Endothelial cell of umbilical vein (primary cell): ENCODE results near the gene AMPD1. TPM values are rescaled to one million over a fixed set of nuclear protein-coding genes. Genes with fewer than 3 reads are reported as not detected.

Experiments
- BruUV-seq: library from RNA; stranded (reverse); fragments of 400-500 nt; replicated peaks from 2 replicates; lab custom pipeline; 2021; lab: Mats Ljungman, UMichigan
- CTCF ChIA-PET: fragments of 300-600, 350-600 bp; sonication (Branson Sonifier 250); formaldehyde crosslinking; loops from one replicate; lab custom pipeline; 2021; ENCODE audit warnings: antibody characterized with exemption, inconsistent platforms; lab: Charles Lee
- POLR2A ChIA-PET: fragments of 300-600, 350-600 bp; sonication (Branson Sonifier 250); formaldehyde crosslinking; loops from one replicate; lab custom pipeline; 2021; ENCODE audit warnings: antibody characterized with exemption, inconsistent platforms; lab: Charles Lee
- DNase-seq: peaks from one replicate; pipeline ENCODE4 v3.0.0-alpha.2; 2011; ENCODE audit warnings: low read depth, low spot score
- FAIRE-seq: peaks from 2 replicates; lab custom pipeline; 2011; peaks lifted over from hg19 to GRCh38; lab: Jason Lieb, UNC
- H2AFZ ChIP-seq: 2 replicates; pipeline ENCODE4 v1.6.0; 2012; ENCODE audit warnings: low read depth, low read length, control low read depth, inconsistent platforms
- H3K27ac ChIP-seq: 2 replicates; pipeline ENCODE4 v1.5.1; 2011; ENCODE audit warnings: low read depth, mild to moderate bottlenecking, control low read depth, low read length, moderate library complexity; ENCODE audit not compliant: insufficient read depth
- H3K27me3 ChIP-seq, 2 experiments: 2 replicates each; pipeline versions ENCODE4 v1.6.0 to v1.6.1; 2011; ENCODE audit warnings: low read length in 2 of 2, mixed read lengths in 1 of 2; ENCODE audit not compliant: control insufficient read depth in 2 of 2, insufficient read depth in 2 of 2
- H3K36me3 ChIP-seq, 2 experiments: 2 replicates in 1 of 2; 3 replicates in 1 of 2; pipeline ENCODE4 v1.5.1; 2011; ENCODE audit warnings: low read length in 2 of 2, mild to moderate bottlenecking in 1 of 2, moderate library complexity in 1 of 2; ENCODE audit not compliant: control insufficient read depth in 2 of 2, insufficient read depth in 2 of 2; ENCODE audit errors: extremely low read depth in 1 of 2
- H3K4me1 ChIP-seq: 3 replicates; pipeline ENCODE4 v1.5.1; 2011; ENCODE audit warnings: mild to moderate bottlenecking, low read length; ENCODE audit not compliant: control insufficient read depth, insufficient read depth; ENCODE audit errors: extremely low read depth
- H3K4me2 ChIP-seq: 2 replicates; pipeline ENCODE4 v1.6.1; 2011; ENCODE audit warnings: low read length, control low read depth, mixed read lengths; ENCODE audit not compliant: insufficient read depth
- H3K4me3 ChIP-seq, 3 experiments: fragments of 200-600 bp in 1 of 3; sonication (generic), shearing (Covaris generic) in 1 of 3; replicated peaks in 1 of 3; 2 replicates each; pipeline ENCODE4 v1.5.1; 2011 to 2016; ENCODE audit warnings: control low read depth in 3 of 3, low read length in 3 of 3, mild to moderate bottlenecking in 2 of 3, inconsistent platforms in 1 of 3, low read depth in 1 of 3, moderate library complexity in 1 of 3; ENCODE audit not compliant: insufficient read depth in 1 of 3
- H3K79me2 ChIP-seq: 2 replicates; pipeline ENCODE4 v1.6.0; 2012; ENCODE audit warnings: low read length, inconsistent platforms; ENCODE audit not compliant: control insufficient read depth, insufficient read depth
- H3K9ac ChIP-seq: replicated peaks from 2 replicates; pipeline ENCODE3; 2011; ENCODE audit warnings: low read length, control low read depth; ENCODE audit not compliant: insufficient read depth; ENCODE audit errors: extremely low read depth
- H3K9me1 ChIP-seq: replicated peaks from 3 replicates; pipeline ENCODE4 v1.6.0; 2011; ENCODE audit warnings: mild to moderate bottlenecking, low read length; ENCODE audit not compliant: control insufficient read depth, insufficient read depth; ENCODE audit errors: extremely low read depth
- H3K9me3 ChIP-seq: replicated peaks from 2 replicates; pipeline ENCODE4 v1.5.1; 2012; ENCODE audit warnings: low read length, inconsistent platforms; ENCODE audit not compliant: control insufficient read depth, insufficient read depth
- H4K20me1 ChIP-seq: replicated peaks from 2 replicates; pipeline ENCODE3; 2011; ENCODE audit warnings: mild to moderate bottlenecking, low read length; ENCODE audit not compliant: control insufficient read depth, insufficient read depth; ENCODE audit errors: extremely low read depth
- CTCF ChIP-seq, 2 donors: IDR thresholded peaks; 1 replicate in 1 of 2; 2 replicates in 1 of 2; pipeline ENCODE4 v1.5.1; 2011; ENCODE audit warnings: low read length in 2 of 2, mild to moderate bottlenecking in 2 of 2, moderate library complexity in 2 of 2, control low read depth in 1 of 2, inconsistent platforms in 1 of 2, low read depth in 1 of 2; ENCODE audit not compliant: insufficient read depth in 1 of 2; ENCODE audit errors: extremely low read depth in 1 of 2
- EZH2 ChIP-seq: IDR thresholded peaks from 2 replicates; pipeline ENCODE4 v1.6.1; 2012; ENCODE audit warnings: borderline replicate concordance, low read depth, mild to moderate bottlenecking, moderate library complexity, low read length, inconsistent platforms; ENCODE audit not compliant: severe bottlenecking
- FOS ChIP-seq: IDR thresholded peaks from 2 replicates; pipeline ENCODE4 v1.6.1; 2011; ENCODE audit warnings: mild to moderate bottlenecking, low read length, moderate library complexity, borderline replicate concordance; ENCODE audit not compliant: insufficient read depth
- GATA2 ChIP-seq: IDR thresholded peaks from 2 replicates; pipeline ENCODE4 v1.7.0; 2011; ENCODE audit warnings: low read depth, mild to moderate bottlenecking, moderate library complexity, mixed read lengths, low read length; ENCODE audit not compliant: insufficient read length, insufficient read depth
- JUN ChIP-seq: IDR thresholded peaks from 2 replicates; pipeline ENCODE4 v1.6.1; 2011; ENCODE audit warnings: borderline replicate concordance, low read depth; ENCODE audit not compliant: insufficient read length, insufficient read depth
- MAX ChIP-seq: IDR thresholded peaks from 2 replicates; pipeline ENCODE4 v1.6.1; 2011; ENCODE audit not compliant: insufficient read depth, insufficient read length
- MYC ChIP-seq: IDR thresholded peaks from one replicate; pipeline ENCODE4 v1.6.1; 2011; ENCODE audit warnings: mild to moderate bottlenecking, low read depth, low read length
- POLR2A ChIP-seq: IDR thresholded peaks from 2 replicates; pipeline ENCODE4 v1.6.1; 2012; ENCODE audit warnings: low read depth, mild to moderate bottlenecking, control low read depth, low read length
- POLR2AphosphoS5 ChIP-seq: IDR thresholded peaks from 2 replicates; pipeline ENCODE4 v1.6.1; 2012; ENCODE audit warnings: low read depth, mild to moderate bottlenecking, control low read depth, low read length, moderate library complexity; ENCODE audit not compliant: insufficient read depth
- dilution Hi-C: fragments of 300-500 bp; cut with MboI; formaldehyde crosslinking; loops from one replicate; pipeline ENCODE4 v1.15.0; 2019; ENCODE audit warnings: low sequenced_read_pairs; ENCODE audit not compliant: extremely low pct_ligation_motif_present
- intact Hi-C: fragments of 100-400 bp; cut with micrococcal nuclease; formaldehyde crosslinking; loops from one replicate; pipeline ENCODE4 v1.10.0; 2022
- polyA plus RNA-seq, 4 experiments: library from polyadenylated mRNA; depleted of rRNA in 3 of 4; stranded (reverse) in 3 of 4; unstranded in 1 of 4; fragments of >200 nt; gene quantifications; 2 replicates each; pipeline versions ENCODE4 v1.2.1 to v1.2.3, GENCODE V29; 2011 to 2012; ENCODE audit warnings: missing spikeins in 1 of 4
- total RNA-seq: library from RNA; stranded (reverse); gene quantifications from 2 replicates; pipeline ENCODE4 v1.2.3, GENCODE V29; 2021

Gene AMPD1
- total and polyA plus RNA-seq, 2 donors (not counting 3 experiments of a cell fraction or from before 2014, with no cell fraction given): not detected

- Histone ChIP-seq H3K36me3 (no peaks in the 10 kb centered on the region), H3K9ac (no peak overlapping the region), H3K79me2 (no peaks in the 10 kb centered on the region), H3K4me2 (no peak overlapping the region), H3K4me1 (peaks cover 11% of the 10 kb centered on the region), H3K9me3 (no peaks in the 10 kb centered on the region), H3K27me3 (peaks cover 2 to 4% of the 10 kb centered on the region in 2 experiments), H3K27ac (no peak overlapping the region), H3K9me1 (no peaks in the 10 kb centered on the region), H2AFZ (no peak overlapping the region), H4K20me1 (no peaks in the 10 kb centered on the region), H3K4me3 (no peak overlapping the region)
- no peak for FAIRE-seq
- intact Hi-C loops: no loop called here
- dilution Hi-C loops: no loop called here
- POLR2A ChIA-PET: no interaction called here
- TF ChIP-seq POLR2A (no peak), MAX (no peak)
- CTCF ChIA-PET: interaction anchor here (1.3 kb wide), 1 partner anchor 28 kb away, joined by 3 read pairs; no protein-coding TSS in a partner anchor
- no peak for DNase-seq
- no TSS peak for BruUV-seq
Observed at GRCh38 chr1:114666954-114667353, 28.4 kb downstream of the AMPD1 start.

GRCh38 chr1:114660238-114660637 is 35.1 kb downstream of the AMPD1 start:
- Histone ChIP-seq H4K20me1 (no peaks in the 10 kb centered on the region), H3K9ac (no peak overlapping the region), H3K4me3 (no peak overlapping the region), H3K36me3 (no peaks in the 10 kb centered on the region), H3K27me3 (peaks cover 0 to 3% of the 10 kb centered on the region in 2 experiments), H3K9me1 (no peaks in the 10 kb centered on the region), H3K4me1 (no peaks in the 10 kb centered on the region), H3K4me2 (no peak overlapping the region), H2AFZ (no peak overlapping the region), H3K27ac (no peak overlapping the region), H3K9me3 (no peaks in the 10 kb centered on the region), H3K79me2 (no peaks in the 10 kb centered on the region)
- TF ChIP-seq MAX: no peak
- TF ChIP-seq GATA2: no peak
- no peak for TF ChIP-seq POLR2A
- TF ChIP-seq EZH2: no peak
- no peak for TF ChIP-seq FOS
- no peak for TF ChIP-seq CTCF (IDR thresholded peaks at IDR 0.05; ENCODE audit: extremely low read depth in 1 of 2, insufficient read depth in 1 of 2, low read depth in 1 of 2, low read length in 2 of 2)
- TF ChIP-seq POLR2AphosphoS5: no peak
- TF ChIP-seq MYC: no peak
- TF ChIP-seq JUN: no peak
- CTCF ChIA-PET: interaction anchor here (1.7 to 1.9 kb wide), 3 partner anchors 9 to 377 kb away, joined by 4 to 6 read pairs (median 5); partner anchors contain the start of gene DENND2C
- no TSS peak for BruUV-seq
- no peak for DNase-seq
- FAIRE-seq: no peak
- POLR2A ChIA-PET: no interaction called here
- dilution Hi-C loops (no loop called here), intact Hi-C loops (no loop called here)
